ENCODE measurements around the gene AEBP2. TPM values are rescaled to one million over a fixed set of nuclear protein-coding genes. Genes with fewer than 3 reads are reported as not detected.
"Not testable (repeated sequence)": the region's sequence is repeated elsewhere in the genome, so short reads cannot be mapped to it uniquely, and the experiment has no call there.

AEBP2 gene
- total RNA-seq, 6 experiments from 2014 or later = 9.7 to 18.2 (median 13.4) TPM

- no peaks in the 10 kb centered on the region for H3K4me1 ChIP-seq
- no peaks in the 10 kb centered on the region for H3K27me3 ChIP-seq
- no peak for TF ChIP-seq POLR2A (IDR thresholded peaks at IDR 0.05)
- TF ChIP-seq, protein P1, sequence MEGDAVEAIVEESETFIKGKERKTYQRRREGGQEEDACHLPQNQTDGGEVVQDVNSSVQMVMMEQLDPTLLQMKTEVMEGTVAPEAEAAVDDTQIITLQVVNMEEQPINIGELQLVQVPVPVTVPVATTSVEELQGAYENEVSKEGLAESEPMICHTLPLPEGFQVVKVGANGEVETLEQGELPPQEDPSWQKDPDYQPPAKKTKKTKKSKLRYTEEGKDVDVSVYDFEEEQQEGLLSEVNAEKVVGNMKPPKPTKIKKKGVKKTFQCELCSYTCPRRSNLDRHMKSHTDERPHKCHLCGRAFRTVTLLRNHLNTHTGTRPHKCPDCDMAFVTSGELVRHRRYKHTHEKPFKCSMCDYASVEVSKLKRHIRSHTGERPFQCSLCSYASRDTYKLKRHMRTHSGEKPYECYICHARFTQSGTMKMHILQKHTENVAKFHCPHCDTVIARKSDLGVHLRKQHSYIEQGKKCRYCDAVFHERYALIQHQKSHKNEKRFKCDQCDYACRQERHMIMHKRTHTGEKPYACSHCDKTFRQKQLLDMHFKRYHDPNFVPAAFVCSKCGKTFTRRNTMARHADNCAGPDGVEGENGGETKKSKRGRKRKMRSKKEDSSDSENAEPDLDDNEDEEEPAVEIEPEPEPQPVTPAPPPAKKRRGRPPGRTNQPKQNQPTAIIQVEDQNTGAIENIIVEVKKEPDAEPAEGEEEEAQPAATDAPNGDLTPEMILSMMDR (IDR thresholded peaks at IDR 0.05) = no peak
- no peaks in the 10 kb centered on the region for H3K36me3 ChIP-seq
- no peak overlapping the region for H3K4me3 ChIP-seq
- ATAC-seq (no peak), DNase-seq (no peak)
- H3K9me3 ChIP-seq = no peaks in the 10 kb centered on the region
- 53% methylated on average over 7 of the region's 7 CpGs for WGBS (ENCODE audit: insufficient coverage, low coverage, low lambda C conversion rate, missing lambda C conversion rate)
- intact Hi-C loops (cut with DNase I) = no loop called here
- no peak overlapping the region for H3K27ac ChIP-seq
Observed at GRCh38 chr12:19410629-19411185, 28.6 kb upstream of the AEBP2 start.

DNA sequence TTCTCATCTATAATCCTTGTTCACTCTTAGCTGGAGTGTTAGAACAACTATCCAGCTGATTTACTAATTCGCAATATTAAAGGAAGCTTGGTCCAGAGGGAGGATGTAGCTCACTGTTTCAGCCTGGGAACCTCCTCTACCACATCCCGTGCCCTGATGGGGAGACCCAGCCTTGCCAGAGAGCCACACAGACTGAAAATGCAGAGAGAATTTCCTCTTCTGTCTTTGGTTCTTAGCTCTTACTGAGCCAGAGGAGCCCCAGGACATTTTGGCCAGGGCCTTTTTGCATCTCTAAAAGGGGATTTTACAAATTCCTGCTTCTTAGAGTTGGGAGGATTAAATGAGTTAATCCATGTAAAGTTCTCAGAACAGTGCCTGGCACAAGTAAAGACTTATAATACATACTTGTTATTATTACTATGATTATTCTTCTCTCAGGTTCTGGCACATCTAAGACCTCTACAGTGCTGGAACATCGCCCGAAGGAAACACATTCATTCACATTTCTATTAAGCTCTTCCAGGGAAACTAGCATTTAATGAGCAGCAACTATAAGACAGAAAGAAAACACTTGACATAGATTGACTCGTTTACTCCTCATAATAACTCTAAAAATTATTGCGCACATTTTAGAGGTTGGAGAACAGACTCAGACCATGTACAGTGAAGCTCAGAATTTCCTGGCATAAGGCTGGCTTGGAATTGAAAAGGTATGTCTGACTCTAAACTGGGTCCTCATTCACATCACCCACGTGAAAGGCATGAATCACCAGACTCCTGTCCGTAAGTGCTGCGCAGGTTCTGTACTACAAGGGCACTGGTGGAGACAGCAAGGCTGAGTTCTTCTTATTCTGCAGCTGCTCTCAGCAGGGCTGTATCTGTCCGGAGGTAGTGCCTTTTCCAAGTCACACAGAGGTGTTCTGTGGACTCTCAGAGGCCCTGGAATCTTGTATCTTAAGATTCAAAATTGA lies 27.8 kb upstream of the AEBP2 start:
- DNase-seq = no peak
- 88% methylated on average over 9 of the region's 10 CpGs for WGBS (ENCODE audit: insufficient coverage, low coverage, low lambda C conversion rate, missing lambda C conversion rate)
- intact Hi-C loops (cut with DNase I) = no loop called here

GRCh38 chr12:19412844-19413243 lies 26.4 kb upstream of the AEBP2 start:
- 96% methylated on average over 11 of the region's 23 CpGs for WGBS (ENCODE audit: insufficient coverage, low coverage, low lambda C conversion rate, missing lambda C conversion rate)
- intact Hi-C loops (cut with DNase I) = no loop called here
- H3K4me3 ChIP-seq = no peak overlapping the region
- TF ChIP-seq POLR2A (IDR thresholded peaks at IDR 0.05) = no peak
- TF ChIP-seq, protein P1 (IDR thresholded peaks at IDR 0.05) = no peak
- ATAC-seq = peak in 1 of 4 donors; percentile 37
- DNase-seq = no peak
- no peaks in the 10 kb centered on the region for H3K9me3 ChIP-seq
- H3K4me1 ChIP-seq = no peaks in the 10 kb centered on the region
- no peaks in the 10 kb centered on the region for H3K27me3 ChIP-seq
- H3K27ac ChIP-seq = no peak overlapping the region
- H3K36me3 ChIP-seq = no peaks in the 10 kb centered on the region

More for the DNA sequence above, 27.8 kb upstream of the AEBP2 start:
- no peak overlapping the region for H3K27ac ChIP-seq
- H3K36me3 ChIP-seq = no peaks in the 10 kb centered on the region
- H3K9me3 ChIP-seq = no peaks in the 10 kb centered on the region
- H3K4me3 ChIP-seq = no peak overlapping the region
- TF ChIP-seq POLR2A (IDR thresholded peaks at IDR 0.05) = no peak
- no peak for ATAC-seq
- H3K4me1 ChIP-seq = no peaks in the 10 kb centered on the region
- no peaks in the 10 kb centered on the region for H3K27me3 ChIP-seq

- H3K4me1 ChIP-seq; H3K36me3 ChIP-seq; H3K27ac ChIP-seq; DNase-seq; intact Hi-C loops (cut with DNase I); H3K4me3 ChIP-seq; H3K9me3 ChIP-seq; H3K27me3 ChIP-seq; ATAC-seq: not testable (repeated sequence)
- WGBS (ENCODE audit: insufficient coverage, low coverage, low lambda C conversion rate, missing lambda C conversion rate) = 80% methylated on average over 4 of the region's 5 CpGs
Observed at GRCh38 chr12:19413582-19413981, 25.7 kb upstream of the AEBP2 start.

DNA sequence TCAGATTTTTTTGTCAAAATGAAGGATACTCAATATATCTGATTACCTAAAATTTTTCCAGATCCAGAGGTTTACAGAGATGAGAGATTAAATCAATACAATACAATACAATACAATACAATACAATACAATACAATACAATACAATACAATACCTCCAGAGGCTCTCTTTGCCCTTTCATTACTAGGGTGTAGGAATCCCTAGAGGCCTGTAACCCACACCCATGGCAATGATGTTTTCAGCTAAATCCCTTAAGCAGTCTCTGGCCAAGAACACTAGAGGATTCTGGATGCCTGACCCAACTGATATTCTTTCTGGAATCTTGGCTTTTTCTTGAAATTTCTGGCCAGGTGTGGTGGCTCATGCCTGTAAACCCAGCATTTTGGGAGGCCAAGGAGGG lies 23.7 kb upstream of the AEBP2 start:
- TF ChIP-seq, protein P1 (IDR thresholded peaks at IDR 0.05) = no peak
- no peak for TF ChIP-seq POLR2A (IDR thresholded peaks at IDR 0.05)
- Histone ChIP-seq H3K27me3 (no peaks in the 10 kb centered on the region), H3K9me3 (no peaks in the 10 kb centered on the region), H3K27ac (no peak overlapping the region), H3K36me3 (no peaks in the 10 kb centered on the region), H3K4me1 (no peaks in the 10 kb centered on the region), H3K4me3 (no peak overlapping the region)
- DNase-seq (no peak), ATAC-seq (no peak)
- intact Hi-C loops (cut with DNase I) = no loop called here
